Activated CD8-positive, alpha-beta memory T cell treated with anti-CD3 and anti-CD28 coated beads for 36 hours (primary cell): ENCODE data around the gene CDC123. TPM values are rescaled to one million over a fixed set of nuclear protein-coding genes. Genes with fewer than 3 reads are reported as not detected.
"Not testable (repeated sequence)": the region's sequence is repeated elsewhere in the genome, so short reads cannot be mapped to it uniquely, and the experiment has no call there.

Experiments used
- CTCF ChIA-PET: fragments of 350-600 bp; sonication (Branson Sonifier 250); formaldehyde crosslinking; loops from one replicate; lab custom pipeline; 2021; ENCODE audit warnings: antibody characterized with exemption; lab: Charles Lee
- POLR2A ChIA-PET: fragments of 350-600 bp; sonication (Branson Sonifier 250); formaldehyde crosslinking; loops from one replicate; lab custom pipeline; 2021; ENCODE audit warnings: antibody characterized with exemption; lab: Charles Lee
- total RNA-seq, 2 experiments: library from RNA; stranded (reverse); gene quantifications; one replicate each; pipeline ENCODE4 v1.2.3, GENCODE V29; 2021

The CDC123 gene
- total RNA-seq, 2 experiments from 2014 or later = 165 to 183 TPM

DNA sequence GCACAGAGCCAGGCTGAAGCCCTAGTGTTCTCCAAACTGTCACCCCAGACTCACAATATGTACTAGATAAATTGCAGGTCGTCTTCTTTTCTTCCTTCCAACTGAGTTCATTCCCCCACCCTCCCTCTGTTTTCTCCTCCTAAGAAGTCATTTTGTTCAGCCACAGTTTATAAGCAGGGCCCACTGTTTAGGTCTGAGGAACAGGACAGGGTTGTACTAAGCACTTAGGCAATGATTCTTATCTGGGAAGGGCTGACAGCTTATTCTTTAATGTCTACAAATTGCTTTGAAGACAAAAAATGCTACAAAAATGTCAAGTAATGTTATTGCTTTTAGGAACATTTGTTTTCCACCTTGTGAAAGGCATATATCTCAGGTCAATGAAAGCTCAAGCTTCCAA lies 59.1 kb downstream of the CDC123 start:
- ChIA-PET POLR2A (no interaction called here), CTCF (no interaction called here)

DNA sequence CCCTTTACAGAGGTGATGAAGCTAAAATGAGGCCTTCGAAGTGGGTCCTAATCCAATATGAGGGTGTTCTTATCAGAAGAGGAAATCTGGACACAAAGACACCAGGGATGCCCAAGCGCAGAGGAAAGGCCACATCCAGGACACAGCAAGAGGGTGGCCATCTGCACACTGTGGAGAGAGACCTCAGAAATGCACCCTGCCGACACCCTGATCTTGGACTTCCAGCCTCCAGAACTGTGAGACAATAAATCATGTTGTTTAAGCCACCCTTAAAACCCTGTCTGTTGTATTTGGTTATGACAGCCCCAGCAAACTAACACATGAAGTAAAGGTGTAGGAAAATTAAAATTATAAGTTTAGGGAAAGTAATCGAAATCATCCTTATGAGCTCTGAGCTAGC lies 64.0 kb downstream of the CDC123 start:
- CTCF ChIA-PET = no interaction called here
- POLR2A ChIA-PET = no interaction called here

DNA sequence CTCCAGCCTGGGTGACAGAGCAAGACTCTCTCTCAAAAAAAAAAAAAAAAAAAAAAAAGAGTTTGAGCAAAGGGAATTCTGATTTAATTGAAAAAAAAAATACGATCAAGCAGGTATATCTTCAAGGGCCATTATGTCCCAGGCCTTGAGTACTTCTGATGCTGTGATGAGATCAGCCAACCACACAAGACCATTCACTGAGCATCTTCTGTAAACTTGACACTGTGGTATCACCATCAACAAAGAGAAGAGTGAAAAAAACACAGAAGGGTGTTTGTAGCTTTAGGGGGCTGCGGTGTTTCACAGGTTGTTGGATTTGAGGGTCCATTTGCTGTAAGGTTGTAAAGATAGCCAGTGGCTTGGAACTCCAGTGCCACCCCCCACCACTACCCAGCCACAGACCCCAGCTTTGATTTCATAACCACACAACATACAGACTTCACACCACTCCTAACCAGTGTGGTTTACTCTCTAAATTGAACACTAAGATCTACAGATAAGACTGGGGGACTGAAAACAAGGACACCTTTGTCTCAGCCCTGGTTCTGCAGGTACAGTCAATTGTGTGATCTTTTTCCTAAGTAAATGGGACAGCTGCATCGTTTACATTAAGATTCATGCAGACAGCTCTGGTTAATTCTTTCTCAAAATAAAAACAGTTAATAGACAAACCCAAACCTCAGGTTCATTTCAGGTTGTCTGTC lies 66.4 kb downstream of the CDC123 start:
- ChIA-PET CTCF (interaction anchor here (0.7 kb wide), 1 partner anchor 58 kb away, joined by 4 read pairs; no protein-coding TSS in a partner anchor), POLR2A (no interaction called here)

DNA sequence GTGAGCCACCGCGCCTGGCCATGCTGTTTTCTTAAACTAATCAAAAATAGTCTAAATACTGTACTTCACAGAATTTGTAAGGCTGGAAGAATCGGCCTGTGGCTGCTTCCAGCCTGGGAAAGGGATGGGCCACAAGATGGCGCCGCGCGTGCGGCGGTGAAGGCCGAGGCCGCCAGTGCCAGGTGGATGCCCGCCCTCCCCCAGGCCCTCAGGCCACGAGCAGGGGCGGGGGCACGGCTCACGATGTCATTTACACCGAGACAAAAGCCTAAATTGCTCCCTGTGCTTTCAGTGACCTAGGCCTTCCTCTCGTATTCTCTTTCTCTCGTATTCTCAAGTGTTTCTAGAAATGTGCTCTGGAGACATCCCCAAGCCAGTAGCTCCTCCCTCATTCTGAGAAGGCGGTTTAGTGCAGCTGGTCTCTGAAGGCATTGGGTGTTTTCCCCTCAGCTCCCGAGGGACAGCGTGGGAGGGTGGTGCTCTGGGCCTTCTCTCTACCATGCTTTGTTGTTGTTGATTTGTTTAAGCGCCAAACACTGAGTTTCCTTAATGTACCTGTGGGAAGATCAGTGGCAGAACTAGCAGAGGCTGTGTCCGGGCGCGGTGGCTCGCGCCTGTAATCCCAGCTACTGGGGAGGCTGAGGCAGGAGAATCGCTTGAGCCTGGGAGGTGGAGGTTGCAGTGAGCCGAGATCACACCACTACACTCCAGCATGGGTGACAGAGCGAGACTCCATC lies 68.4 kb downstream of the CDC123 start:
- CTCF ChIA-PET = interaction anchor here (0.7 to 1.3 kb wide), 10 partner anchors 70 to 412 kb away, joined by 3 to 13 read pairs (median 3); no protein-coding TSS in a partner anchor
- POLR2A ChIA-PET = interaction anchor here (0.5 to 0.7 kb wide), 3 partner anchors 221 to 513 kb away, joined by 3 to 7 read pairs (median 4); no protein-coding TSS in a partner anchor

DNA sequence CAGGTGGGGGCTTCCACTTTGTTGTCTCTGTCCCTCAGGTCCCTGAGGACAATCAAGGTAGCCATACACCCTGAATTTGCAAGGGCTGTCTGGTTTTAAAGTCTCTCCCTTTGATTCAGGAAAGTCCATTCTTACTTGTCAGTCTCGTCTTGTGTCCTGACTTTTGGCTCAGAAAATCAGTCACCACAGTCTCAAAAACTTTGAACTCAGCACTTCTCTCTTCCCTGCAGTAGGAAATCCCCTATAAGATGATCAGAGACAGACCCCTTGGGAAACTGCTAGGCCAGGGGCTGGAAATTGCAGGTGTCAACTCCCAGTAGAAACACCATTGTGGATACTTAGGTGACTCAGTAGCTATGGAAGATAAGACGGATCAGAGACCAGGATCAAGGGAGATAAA lies 73.1 kb downstream of the CDC123 start:
- POLR2A ChIA-PET = no interaction called here
- CTCF ChIA-PET = no interaction called here

DNA sequence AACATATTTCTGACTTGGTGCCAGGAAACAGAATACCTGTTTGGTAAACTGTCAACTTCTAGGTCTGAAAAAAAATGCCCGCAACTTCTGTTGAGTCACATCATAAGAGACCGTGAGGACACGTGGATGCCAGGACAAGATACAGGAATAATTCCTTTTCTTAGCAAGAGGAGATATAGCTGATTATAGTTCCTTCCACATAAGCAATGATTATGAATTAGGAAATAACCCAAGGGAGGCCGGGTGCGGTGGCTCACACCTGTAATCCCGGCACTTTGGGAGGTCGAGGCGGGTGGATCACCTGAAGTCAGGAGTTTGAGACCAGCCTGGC lies 75.2 kb downstream of the CDC123 start:
- ChIA-PET POLR2A (no interaction called here), CTCF (no interaction called here)

DNA sequence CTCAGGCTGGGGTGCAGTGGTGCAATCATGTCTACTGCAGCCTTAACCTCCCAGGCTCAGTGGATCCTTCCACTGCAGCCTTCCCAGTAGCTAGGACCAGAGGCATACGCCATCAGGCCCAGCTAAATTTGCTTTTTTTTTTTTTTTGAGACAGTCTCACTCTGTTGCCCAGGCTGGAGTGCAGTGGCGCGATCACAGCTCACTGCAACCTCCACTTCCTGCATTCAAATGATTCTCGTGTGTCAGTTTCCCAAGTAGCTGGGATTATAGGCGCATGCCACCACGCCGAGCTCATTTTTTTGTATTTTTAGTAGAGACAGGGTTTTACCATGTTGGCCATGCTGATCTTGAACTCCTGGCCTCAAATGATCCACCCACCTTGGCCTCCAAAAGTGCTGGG lies 81.9 kb downstream of the CDC123 start:
- CTCF ChIA-PET = interaction anchor here (0.7 kb wide), 1 partner anchor 904 kb away, joined by 4 read pairs; no protein-coding TSS in a partner anchor
- POLR2A ChIA-PET = not testable (repeated sequence)

DNA sequence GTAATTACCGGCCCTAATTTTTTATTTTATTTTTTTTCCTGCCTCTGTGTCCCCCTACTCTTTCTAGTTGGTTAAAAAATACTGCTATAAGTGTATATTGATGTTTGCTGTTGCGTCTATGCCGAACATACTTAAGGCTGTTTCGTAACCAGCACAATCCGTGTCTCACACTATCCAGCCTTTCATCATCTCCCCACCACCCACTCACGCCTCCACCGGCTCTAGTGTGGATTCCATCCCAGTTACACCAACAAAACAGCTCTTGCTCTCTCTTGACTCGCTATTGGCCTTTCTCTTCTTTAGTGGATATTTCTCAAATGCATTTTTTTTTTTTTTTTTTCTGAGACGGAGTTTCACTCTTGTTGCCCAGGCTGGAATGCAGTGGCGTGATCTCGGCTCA lies 83.3 kb downstream of the CDC123 start:
- ChIA-PET CTCF (no interaction called here), POLR2A (no interaction called here)

DNA sequence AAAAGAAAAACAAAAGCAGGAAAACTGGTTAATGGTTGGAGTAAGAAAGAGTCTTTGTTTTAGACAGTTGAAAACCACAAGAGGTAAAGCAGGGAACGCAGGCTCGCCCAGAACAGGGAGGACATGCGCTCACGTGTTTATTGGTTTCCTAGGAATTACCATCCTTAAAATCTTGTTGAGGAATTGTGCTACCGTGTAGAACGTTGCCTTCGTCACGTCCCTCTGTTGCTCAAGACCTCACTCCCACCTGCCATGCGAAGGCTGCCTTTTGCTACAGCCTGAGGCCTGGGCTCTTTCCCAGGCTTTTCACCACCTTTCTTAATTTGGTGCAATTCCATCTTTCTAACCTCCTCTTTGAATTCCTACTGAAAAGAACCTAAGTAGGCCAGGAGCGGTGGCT lies 91.8 kb downstream of the CDC123 start:
- ChIA-PET POLR2A (no interaction called here), CTCF (interaction anchor here (0.7 kb wide), 2 partner anchors 65 to 178 kb away, joined by 3 to 7 read pairs; no protein-coding TSS in a partner anchor)

DNA sequence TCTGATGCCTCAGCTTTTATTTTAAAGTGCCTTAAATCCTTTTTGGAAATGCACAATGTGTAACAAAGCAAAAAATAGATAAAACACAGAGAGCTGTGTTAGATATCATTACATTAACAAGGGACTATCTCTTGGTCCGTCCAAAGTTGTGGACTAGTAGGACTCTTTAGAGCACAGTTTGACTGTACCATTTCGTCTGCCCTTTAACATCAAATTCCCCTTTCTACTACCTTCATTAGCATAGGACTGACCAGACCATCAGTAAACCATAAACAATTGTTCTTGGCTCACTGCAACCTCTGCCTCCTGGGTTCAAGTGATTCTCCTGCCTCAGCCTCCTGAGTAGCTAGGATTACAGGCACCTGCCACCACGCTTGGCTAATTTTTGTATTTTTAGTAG lies 101.8 kb downstream of the CDC123 start:
- CTCF ChIA-PET, POLR2A ChIA-PET: not testable (repeated sequence)

DNA sequence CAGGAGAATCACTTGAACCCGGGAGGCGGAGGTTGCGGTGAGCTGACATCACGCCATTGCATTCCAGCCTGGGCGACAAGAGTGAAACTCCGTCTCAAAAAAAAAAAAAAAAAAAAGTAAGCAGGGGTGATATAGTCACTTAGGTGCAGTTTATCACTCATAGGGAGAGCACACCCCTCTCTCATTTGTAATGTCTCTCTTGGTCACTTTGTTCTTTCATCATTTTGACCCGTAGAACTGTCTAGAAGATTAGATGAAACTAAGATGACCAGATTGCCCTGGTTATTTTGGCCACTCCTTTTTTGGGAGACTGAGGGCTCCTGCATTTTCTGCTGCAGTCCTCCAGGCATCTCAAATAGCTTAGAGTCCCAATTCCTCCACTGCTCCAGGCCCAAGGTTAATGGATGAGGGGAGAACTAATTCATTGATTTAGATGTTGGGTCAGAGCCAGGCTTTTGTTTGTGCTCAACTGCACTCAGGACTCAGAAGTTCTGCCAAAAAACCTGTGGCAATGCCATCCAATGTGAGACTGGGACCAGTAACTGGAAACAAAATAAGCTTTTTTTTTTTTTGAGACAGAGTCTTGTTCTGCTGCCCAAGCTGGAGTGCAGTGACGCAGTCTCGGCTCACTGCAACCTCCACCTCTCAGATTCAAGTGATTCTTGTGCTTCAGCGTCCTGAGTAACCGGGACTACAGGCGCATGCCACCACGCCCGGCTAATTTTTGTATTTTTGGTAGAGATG lies 103.4 kb downstream of the CDC123 start:
- POLR2A ChIA-PET = no interaction called here
- CTCF ChIA-PET = no interaction called here

Other genes with a start within 250 kb of the CDC123 start
- 10 to 100 TPM; 38.5 to 39.6 TPM for gene UPF2, start 153.4 kb upstream of the CDC123 start, total RNA-seq
- 10 to 100 TPM in 1 of 2 experiments, 1 to 10 TPM in 1; 9.8 to 12.0 TPM for gene DHTKD1, start 127.2 kb upstream of the CDC123 start, total RNA-seq
- 10 to 100 TPM; 12.0 to 13.4 TPM for gene SEC61A2, start 66.5 kb upstream of the CDC123 start, total RNA-seq
- 100 to 1,000 TPM; 124 to 133 TPM for gene NUDT5, start 297 bp upstream of the CDC123 start, total RNA-seq
- gene CAMK1D, start 153.4 kb downstream of the CDC123 start, total RNA-seq = 10 to 100 TPM in 1 of 2 experiments, 1 to 10 TPM in 1; 8.7 to 11.4 TPM